ENCODE data around the gene KRTAP12-1. TPM values are rescaled to one million over a fixed set of nuclear protein-coding genes. Genes with fewer than 3 reads are reported as not detected.

KRTAP12-1 gene
- total RNA-seq, 2 experiments from 2014 or later: not detected

GRCh38 chr21:44650973-44651675 lies 30.8 kb downstream of the KRTAP12-1 start:
- no peak overlapping the region for H3K4me3 ChIP-seq (ENCODE audit: low read length)
- ChIA-PET POLR2A (no interaction called here), CTCF (interaction anchor here (0.7 kb wide), 1 partner anchor 129 kb away, joined by 4 read pairs; no protein-coding TSS in a partner anchor)
- peaks cover 19% of the 10 kb centered on the region for H3K4me1 Mint-ChIP-seq (ENCODE audit: low read depth)
- no peaks in the 10 kb centered on the region for H3K27me3 Mint-ChIP-seq
- H3K9me3 ChIP-seq (ENCODE audit: control insufficient read depth in 1 of 2, insufficient read depth in 1 of 2, low read length in 2 of 2): peaks cover 4 to 29% of the 10 kb centered on the region in 2 experiments
- ATAC-seq (ENCODE audit: poor library complexity) (no peak), DNase-seq (peak in 1 of 14 experiments; percentile 3)
- H3K9me3 Mint-ChIP-seq: peaks cover 4% of the 10 kb centered on the region
- TF ChIP-seq, protein P1, sequence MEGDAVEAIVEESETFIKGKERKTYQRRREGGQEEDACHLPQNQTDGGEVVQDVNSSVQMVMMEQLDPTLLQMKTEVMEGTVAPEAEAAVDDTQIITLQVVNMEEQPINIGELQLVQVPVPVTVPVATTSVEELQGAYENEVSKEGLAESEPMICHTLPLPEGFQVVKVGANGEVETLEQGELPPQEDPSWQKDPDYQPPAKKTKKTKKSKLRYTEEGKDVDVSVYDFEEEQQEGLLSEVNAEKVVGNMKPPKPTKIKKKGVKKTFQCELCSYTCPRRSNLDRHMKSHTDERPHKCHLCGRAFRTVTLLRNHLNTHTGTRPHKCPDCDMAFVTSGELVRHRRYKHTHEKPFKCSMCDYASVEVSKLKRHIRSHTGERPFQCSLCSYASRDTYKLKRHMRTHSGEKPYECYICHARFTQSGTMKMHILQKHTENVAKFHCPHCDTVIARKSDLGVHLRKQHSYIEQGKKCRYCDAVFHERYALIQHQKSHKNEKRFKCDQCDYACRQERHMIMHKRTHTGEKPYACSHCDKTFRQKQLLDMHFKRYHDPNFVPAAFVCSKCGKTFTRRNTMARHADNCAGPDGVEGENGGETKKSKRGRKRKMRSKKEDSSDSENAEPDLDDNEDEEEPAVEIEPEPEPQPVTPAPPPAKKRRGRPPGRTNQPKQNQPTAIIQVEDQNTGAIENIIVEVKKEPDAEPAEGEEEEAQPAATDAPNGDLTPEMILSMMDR (IDR thresholded peaks at IDR 0.05): no peak
- H3K4me1 ChIP-seq (ENCODE audit: insufficient read depth, low read length): peaks cover 29% of the 10 kb centered on the region
- H3K36me3 Mint-ChIP-seq (ENCODE audit: low read depth): peaks cover 11% of the 10 kb centered on the region
- no peak overlapping the region for H3K27ac ChIP-seq (ENCODE audit: low read depth in 1 of 2, low read length in 2 of 2)
- intact Hi-C loops (cut with DNase I, micrococcal nuclease): loop anchor here in 1 of 2 experiments (5.0 kb wide), 1 partner anchor 34 kb away; no protein-coding TSS in a partner anchor
- H3K27ac Mint-ChIP-seq: no peak overlapping the region
- no peaks in the 10 kb centered on the region for H3K27me3 ChIP-seq (ENCODE audit: control insufficient read depth in 1 of 2, insufficient read depth in 2 of 2, low read length in 2 of 2)
- H3K36me3 ChIP-seq (ENCODE audit: insufficient read depth, low read length): no peaks in the 10 kb centered on the region
- H3K4me3 Mint-ChIP-seq: no peak overlapping the region

DNA sequence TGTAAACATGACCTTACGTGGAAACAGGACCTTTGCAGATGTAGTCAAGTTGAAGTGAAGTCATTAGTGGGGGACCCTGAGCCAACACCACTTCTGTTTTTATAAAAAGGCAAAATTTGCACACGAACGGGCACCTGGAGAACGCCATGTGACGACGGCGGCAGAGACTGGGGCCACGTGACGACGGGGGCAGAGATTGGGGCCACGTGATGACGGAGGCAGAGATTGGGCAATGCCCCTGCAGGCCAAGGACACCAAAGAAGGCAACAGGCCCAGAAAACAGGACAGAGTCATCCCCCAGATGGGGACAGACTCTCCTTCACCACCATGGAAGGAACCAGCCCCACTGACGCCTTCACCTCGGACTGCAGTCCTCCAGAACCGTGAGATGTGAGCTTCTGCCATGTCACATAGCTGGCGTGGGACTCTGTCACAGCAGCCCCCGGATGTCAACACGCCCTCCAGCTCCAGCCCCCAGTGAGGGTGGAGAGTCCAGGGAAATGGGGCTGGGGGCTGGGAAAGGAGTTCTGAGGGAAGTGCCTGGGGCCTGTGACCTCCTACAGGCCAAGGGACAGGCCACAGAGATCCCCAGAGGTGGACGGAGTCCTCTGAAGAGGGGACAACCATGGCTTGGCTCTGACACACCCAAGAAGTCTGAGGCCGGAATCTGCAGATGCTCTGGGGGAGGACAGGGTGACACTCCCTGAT lies 31.5 kb downstream of the KRTAP12-1 start:
- DNase-seq (peak in 1 of 14 experiments; percentile 8), ATAC-seq (ENCODE audit: poor library complexity) (no peak)
- no peaks in the 10 kb centered on the region for H3K27me3 ChIP-seq (ENCODE audit: control insufficient read depth in 1 of 2, insufficient read depth in 2 of 2, low read length in 2 of 2)
- ChIA-PET POLR2A (no interaction called here), CTCF (no interaction called here)
- H3K36me3 ChIP-seq (ENCODE audit: insufficient read depth, low read length): no peaks in the 10 kb centered on the region
- no peak overlapping the region for H3K4me3 Mint-ChIP-seq
- H3K4me1 Mint-ChIP-seq (ENCODE audit: low read depth): peaks cover 17% of the 10 kb centered on the region
- TF ChIP-seq, protein P1 (IDR thresholded peaks at IDR 0.05): no peak
- no peaks in the 10 kb centered on the region for H3K27me3 Mint-ChIP-seq
- intact Hi-C loops (cut with DNase I, micrococcal nuclease): loop anchor here in 1 of 2 experiments (5.0 kb wide), 1 partner anchor 33 kb away; no protein-coding TSS in a partner anchor
- H3K27ac ChIP-seq (ENCODE audit: low read depth in 1 of 2, low read length in 2 of 2): no peak overlapping the region
- peaks cover 0 to 27% of the 10 kb centered on the region in 2 experiments for H3K9me3 ChIP-seq (ENCODE audit: control insufficient read depth in 1 of 2, insufficient read depth in 1 of 2, low read length in 2 of 2)
- H3K4me1 ChIP-seq (ENCODE audit: insufficient read depth, low read length): peaks cover 22% of the 10 kb centered on the region
- H3K36me3 Mint-ChIP-seq (ENCODE audit: low read depth): peaks cover 8% of the 10 kb centered on the region
- H3K9me3 Mint-ChIP-seq: peaks cover 4% of the 10 kb centered on the region
- no peak overlapping the region for H3K27ac Mint-ChIP-seq
- H3K4me3 ChIP-seq (ENCODE audit: low read length): no peak overlapping the region

DNA sequence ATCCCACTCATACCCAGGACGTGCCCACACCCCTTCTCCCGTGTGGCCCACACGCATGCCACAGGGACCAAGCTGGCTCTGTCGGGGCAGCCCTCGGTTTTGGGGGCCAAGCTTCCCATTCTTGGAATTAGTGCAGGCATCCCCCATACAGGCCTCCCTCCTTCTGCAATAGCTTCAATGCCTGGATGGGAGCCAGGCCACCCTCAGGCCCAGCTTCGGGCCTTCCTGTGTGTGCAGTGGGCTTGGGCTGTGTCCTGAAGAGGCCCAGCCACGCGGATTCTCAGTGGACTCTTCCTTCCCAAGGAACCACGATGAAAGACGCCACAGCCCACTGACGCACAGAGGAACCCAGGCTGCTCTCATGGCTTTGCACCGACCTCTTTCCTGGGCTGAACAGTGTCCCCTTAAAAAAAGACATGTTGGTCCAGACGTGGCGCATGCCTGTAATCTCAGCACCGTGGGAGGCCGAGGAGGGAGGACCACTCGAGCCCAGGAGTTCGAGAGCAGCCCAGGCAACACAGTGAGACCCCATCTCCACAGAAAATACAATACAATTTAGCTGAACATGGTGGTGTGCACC lies 32.4 kb downstream of the KRTAP12-1 start:
- no peaks in the 10 kb centered on the region for H3K36me3 ChIP-seq (ENCODE audit: insufficient read depth, low read length)
- H3K4me3 Mint-ChIP-seq: no peak overlapping the region
- TF ChIP-seq, protein P1 (IDR thresholded peaks at IDR 0.05): no peak
- H3K4me1 Mint-ChIP-seq (ENCODE audit: low read depth): peaks cover 15% of the 10 kb centered on the region
- H3K36me3 Mint-ChIP-seq (ENCODE audit: low read depth): peaks cover 8% of the 10 kb centered on the region
- peaks cover 5 to 25% of the 10 kb centered on the region in 2 experiments for H3K9me3 ChIP-seq (ENCODE audit: control insufficient read depth in 1 of 2, insufficient read depth in 1 of 2, low read length in 2 of 2)
- H3K27ac ChIP-seq (ENCODE audit: low read depth in 1 of 2, low read length in 2 of 2): no peak overlapping the region
- H3K27me3 ChIP-seq (ENCODE audit: control insufficient read depth in 1 of 2, insufficient read depth in 2 of 2, low read length in 2 of 2): no peaks in the 10 kb centered on the region
- no peaks in the 10 kb centered on the region for H3K27me3 Mint-ChIP-seq
- ATAC-seq (ENCODE audit: poor library complexity) (no peak), DNase-seq (peak in 1 of 14 experiments; percentile 5)
- intact Hi-C loops (cut with DNase I, micrococcal nuclease): loop anchor here in 1 of 2 experiments (5.0 kb wide), 1 partner anchor 32 kb away; no protein-coding TSS in a partner anchor
- no peak overlapping the region for H3K27ac Mint-ChIP-seq
- H3K4me3 ChIP-seq (ENCODE audit: low read length): no peak overlapping the region
- H3K4me1 ChIP-seq (ENCODE audit: insufficient read depth, low read length): peaks cover 14% of the 10 kb centered on the region
- CTCF ChIA-PET: no interaction called here
- POLR2A ChIA-PET: no interaction called here
- H3K9me3 Mint-ChIP-seq: peaks cover 8% of the 10 kb centered on the region
